Central memory CD4-positive, alpha-beta T cell (primary cell): ENCODE results near the gene GZF1.
"Not testable (repeated sequence)": the region's sequence is repeated elsewhere in the genome, so short reads cannot be mapped to it uniquely, and the experiment has no call there.

Source experiments
- DNase-seq: peaks from one replicate; pipeline ENCODE4 v3.0.0; 2022

The GZF1 gene

DNA sequence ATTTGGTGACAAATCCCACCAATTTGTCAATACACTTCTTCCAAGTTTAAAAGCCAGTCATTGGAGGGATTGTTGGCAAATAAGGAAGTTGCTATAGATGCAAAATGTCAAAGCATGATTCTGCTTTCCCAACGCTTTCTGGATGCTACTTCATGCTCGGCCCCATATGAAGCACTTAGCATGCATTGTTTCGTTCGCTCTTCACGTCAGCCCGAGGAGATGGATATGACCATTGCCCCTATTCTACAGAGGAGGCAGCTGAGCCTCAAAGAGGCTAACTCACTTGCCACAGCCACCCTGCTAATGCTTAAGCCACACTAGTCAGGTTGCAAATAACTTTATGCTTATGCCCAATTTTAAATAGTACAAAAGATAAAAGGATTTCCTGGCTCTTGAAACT, 14.2 kb upstream of the GZF1 start:
- no peak for DNase-seq

DNA sequence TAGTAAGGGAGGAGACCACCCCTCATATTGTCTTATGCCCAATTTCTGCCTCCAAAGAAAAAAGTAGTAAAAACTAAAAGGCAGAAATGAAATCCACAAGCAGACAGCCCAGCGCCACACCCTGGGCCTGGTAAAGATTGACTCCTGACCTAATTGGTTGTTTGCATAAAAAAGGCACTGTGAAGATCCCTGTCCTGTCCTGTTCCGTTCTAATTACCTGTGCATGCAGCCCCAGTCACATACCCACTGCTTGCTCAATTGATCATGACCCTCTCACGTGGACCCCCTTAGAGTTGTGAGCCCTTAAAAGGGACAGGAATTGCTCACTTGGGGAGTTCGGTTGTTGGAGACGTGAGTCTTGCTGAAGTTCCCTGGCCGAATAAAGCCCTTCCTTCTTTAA, 13.5 kb upstream of the GZF1 start:
- DNase-seq = not testable (repeated sequence)

DNA sequence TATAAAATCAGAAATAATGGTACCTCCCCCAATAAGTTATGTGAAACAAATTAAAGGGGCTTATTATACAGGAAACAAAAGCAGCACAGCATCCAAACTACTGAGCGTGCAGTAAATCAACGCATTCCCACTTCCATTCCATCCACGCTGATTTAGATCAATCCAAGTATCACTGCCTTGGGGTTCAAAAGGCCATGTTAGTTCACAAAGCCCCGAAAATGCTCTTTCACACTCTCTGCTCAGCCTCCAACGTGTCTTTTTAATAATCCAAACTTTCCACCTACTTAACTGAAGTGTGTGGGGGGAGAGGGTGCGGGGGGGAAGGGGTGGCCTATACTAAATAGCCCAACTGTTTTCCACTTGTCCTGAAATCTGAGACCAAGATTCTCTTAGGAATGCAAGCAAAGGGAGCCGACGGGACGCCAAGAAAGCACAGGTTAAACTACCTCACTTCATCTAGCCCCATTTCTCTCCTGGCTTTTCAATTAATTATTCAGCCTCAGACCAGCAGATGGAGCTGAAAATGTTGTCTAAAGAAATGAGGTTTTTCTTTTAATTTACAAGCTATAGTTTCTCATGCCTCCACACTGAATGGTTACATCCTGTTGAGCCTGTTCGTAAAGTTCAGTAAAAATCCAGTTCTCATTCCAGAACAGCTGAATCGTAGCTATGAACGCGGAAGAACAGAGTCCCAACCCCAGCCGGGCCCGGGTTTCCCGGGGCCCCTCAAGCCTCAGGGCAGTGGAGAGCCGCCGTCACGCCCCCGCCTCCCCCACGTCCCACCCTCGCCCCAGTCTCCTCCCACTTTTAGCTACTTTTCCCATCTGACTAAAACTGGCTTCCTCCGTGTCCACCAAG, 12.4 kb upstream of the GZF1 start:
- no peak for DNase-seq

DNA sequence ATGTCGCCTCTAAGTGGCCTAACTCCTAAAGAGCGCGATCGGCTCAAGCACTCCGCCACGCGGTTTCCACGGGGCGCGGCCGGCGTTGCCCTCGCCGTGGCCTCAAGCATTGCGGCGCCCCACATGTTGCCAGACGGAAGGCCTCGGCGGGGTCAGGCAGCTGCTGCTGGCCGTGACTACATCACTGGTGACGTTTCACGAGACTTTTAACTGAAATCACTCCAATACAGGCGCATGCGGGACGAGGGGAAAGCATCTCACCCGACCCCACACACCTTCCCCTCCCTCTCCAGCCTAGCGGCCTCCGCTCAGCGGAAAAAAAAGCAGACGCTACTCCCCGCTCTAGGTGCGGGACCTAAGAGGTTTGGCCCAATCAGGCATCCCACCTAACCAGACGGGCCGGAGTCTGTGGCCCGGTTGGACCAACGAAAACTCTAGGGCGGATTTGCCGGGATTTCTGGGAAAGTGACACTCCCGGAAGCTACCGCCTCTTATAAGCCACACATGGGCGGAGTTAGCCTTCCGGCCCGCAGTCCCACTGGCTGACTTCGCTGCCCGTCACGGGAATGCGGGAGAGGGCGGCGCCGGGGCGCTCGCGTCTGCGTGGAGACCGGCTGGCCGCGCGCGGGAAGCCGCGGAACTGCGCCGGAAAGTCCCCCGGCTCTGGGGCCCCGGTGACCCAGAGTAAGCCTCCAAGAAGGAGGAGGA, 11.6 kb upstream of the GZF1 start, which contains the start of gene NXT1:
Gene NXT1, plus strand, starts transcription at position 596 of the 708 bp plus-strand sequence. CDS start 3,251 bp downstream, outside the sequence.
- DNase-seq = peak; percentile 96

DNA sequence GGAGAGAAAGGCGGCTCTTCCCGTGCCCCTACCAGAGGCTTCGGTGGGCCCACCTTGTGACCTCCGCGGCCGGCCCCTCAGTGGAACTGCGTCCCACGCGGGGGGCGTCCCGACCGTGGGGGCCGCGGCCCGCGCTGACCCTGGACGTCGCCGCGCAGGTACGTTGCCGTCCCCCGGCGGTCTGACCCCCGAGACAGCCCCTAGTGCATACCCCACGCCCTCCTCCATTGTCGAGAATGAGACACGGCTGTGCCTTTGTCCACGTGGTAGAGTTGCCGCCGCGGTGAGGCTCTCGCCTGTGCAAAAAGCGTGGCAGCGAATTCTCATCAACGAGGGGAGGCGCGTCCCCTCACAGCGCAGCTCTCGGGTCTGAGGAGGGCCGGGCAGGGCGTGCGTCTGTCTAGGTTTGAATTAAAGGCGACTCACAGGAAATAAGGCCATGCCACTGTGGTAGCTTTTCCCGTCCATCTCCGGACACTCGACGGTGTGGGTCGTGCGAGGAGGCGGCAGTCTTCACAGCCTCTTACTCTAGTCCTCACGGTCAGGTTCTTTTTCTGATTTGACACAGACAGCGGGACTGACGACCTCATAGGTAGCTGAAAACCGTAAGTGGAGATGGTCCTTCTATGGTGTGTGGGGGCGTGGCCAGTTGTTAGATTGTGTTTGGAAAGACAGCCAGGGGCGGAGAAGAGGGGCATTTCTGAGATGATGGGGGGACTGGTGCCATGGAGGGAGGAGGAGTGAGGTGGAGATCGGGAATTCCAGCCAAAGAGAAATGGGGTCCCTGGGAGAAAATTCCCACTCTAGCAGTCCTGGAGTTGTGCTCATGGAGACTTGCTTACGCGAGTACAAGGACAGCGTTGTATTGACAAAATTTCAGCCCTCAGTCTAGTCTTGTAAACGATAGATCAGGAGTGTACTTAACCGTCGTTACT, 10.8 kb upstream of the GZF1 start:
- DNase-seq = peak; percentile 56

DNA sequence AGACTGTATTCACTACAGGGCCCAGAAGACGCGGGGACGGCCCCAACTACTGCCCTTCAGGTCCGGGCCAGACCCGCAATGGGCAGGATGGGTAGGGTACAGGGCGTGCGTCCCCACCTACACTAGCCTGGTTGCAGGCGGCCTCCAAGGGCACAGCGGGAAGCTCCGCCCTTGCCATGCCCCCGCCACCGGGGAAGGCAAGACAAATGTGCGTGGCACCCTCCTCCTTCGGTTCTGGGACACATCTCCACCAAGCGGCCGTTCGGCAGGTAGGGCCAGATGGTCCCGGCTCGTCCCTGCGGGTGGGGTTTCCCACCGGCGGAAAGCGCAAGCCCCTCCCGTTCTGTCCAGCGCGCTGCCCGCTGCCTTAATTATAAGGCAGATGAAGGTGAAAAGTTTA, 5.8 kb upstream of the GZF1 start:
- DNase-seq = no peak

DNA sequence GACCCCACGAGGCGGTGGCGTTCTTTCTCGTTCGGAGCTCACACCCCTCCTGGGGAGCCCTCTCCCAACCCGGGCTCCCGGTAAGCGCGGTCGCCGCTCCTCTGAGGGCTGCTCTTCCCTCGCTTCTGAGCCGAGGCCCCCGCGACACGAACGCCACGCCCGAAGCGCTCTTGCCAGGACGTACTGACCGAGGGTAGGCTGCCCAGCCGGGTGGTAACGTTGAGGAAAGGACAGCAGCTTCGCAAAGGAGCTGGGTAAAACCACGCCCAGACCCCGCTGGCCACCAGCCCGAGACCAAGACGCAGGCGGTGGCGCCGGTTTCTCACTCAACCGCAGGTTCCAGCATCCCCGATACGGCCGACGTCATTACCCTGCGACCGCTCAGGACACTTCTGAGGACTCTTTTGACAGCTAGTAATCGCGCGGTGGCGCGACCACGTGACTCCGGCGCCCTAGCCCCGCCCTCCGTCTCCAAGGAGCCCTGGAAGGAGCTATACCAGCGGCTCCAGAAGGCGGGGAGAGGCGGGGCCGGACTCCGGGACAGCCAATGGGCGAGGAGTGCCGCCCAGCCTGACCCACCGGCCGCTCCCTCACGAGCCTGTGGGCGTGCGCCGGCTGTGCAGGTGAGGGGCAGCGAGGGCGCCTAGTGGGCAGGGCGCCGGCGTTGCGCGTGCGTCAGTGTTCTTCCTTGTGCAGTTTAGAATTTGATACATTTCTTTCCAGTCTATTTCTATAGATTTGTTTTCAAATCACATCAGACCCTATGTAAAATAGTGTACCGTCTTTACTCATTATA, 4.0 kb upstream of the GZF1 start:
- DNase-seq = peak; percentile 99

DNA sequence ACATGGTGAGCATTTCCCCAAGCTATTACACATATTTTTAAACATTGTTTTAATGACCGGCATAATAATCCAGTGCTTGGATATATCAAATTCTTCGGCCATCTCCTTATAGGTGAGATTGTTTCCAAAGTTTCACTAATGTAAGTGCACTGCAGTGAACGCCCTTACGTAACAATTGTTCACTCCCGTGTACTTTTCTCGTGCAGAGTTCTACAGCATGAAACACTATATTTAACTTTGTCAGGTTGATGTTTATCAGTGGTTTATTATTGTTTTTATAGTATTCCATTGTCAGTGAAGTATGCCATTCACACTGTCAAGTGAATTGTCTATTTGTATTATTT, 3.4 kb upstream of the GZF1 start:
- no peak for DNase-seq

DNA sequence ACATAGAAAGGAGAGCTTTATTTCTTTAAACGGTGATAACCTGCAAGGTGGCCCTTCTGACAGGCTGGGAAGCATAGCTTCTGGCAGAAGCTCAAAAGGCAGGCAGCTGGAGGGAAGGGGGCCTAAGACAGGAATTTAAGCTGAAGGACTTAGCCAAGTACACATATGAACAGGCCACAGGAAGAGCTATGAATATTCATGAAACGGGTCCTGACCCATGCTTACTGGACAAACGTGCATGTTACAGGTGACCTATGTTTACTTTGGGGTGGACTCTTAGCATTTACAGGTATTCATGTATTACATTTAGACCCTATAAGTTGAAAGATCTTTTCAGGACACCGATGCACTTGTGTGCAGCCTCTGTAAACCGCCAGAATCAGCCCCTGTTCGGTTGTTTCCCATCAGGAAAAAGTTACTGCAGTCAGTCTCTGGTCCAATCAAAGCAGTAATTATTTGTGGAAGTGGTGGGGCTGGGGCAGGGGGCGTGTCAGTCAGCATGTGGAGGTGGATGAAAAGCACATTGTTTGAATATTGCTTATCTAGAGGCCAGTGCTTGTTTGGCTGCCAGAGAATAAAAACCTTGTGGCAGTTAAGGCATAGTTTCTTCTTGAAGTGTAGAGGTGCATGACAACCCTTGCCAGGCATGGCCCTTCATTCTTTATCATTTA, 2.9 kb upstream of the GZF1 start:
- no peak for DNase-seq

DNA sequence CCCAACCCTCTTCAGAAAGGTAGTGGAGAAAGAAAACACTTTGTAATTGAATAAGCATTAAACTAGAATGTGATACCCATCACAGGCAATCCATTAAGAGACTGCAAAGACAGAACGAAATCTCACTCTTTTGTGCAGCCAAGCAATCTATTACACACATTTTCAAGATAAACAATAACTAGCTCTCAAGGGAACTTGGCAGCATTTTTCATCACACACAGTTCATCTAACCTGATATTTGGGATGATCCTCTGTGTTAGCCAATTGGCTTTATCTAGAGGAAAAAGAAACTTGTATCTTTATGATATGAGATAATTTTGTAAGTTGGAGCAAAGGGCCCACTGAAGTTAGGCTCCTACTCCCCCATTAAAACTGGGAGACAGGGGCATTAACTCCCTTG, 1.5 kb upstream of the GZF1 start:
- no peak for DNase-seq

DNA sequence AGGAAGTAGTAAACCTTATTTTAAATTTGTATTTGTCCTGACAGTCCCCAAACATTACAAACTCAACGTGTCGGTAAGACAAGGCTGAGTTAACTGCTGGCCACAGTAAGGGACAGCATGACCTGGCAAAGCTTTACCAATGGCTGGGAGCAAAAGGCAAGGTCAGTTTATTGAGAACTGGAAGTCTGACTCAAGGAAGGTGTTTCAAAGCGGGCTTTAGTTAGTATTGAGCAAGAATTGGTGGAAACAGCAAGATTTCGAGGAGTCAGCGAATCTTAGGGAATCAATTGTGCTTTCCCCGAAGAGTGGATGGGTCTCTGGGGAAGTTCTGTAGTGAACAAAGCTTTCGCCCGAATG, 885 bp upstream of the GZF1 start:
- DNase-seq = no peak

DNA sequence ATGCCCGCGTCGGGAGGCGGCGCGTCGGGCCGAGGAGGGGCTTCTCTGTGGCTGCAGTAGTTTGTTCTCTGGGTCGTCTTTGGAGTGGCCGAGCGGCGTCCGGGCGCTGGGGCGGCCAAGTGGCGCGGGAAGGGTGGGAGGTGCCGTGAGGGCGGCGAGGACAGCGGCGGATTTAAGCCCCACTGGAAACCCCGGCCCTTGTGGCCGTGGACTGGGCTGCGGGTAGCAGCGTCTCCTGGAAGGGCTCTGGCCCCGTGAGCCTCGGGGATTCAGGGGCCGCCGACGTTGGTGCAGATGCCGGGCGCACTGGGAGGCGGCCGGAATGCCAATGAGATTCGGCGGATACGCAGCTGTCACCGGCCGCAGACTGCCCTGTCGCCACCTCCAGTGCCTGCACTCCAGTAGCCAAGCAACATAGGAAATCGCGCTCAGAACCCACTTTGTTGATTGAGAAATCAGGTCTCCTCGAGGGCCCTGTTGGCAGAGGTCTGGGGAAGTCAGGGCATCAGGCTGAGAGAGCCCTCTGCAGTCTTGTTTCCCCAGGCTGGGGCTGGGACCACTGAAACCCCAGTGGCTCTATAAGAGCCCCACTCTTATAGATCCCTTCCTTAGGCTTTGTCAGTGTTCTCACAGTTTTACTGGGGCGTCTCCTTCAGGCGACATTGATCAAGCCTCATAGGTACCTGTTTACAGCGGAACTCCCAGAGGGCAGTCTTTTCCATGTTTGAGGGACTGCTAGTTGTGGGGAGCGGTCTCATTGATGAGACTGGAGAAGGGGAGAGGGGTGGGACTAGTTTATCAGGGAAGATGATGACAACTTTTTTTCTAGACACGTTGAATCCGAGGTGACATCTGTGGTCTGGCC, 642 bp downstream of the GZF1 start:
- DNase-seq = peak; percentile 17

DNA sequence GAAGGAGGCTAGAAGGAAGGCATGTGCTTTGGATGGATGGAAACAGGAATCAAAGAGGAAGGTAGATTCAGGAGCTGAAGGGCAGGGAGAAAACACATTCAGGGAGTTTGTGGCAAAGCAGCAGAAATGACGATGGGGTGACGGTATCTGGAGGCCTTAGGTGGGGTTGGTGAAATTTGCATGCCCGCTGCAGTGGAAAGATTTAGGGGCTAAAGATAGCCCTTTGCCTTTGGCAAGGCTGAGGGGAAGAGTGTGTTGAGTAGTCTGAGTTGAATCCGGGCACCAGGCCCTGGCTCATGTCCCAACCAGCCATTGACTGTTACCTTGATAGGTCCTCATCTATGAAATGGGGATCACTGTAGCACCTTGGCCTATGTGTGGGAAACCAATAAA, 1.3 kb downstream of the GZF1 start:
- DNase-seq = no peak

DNA sequence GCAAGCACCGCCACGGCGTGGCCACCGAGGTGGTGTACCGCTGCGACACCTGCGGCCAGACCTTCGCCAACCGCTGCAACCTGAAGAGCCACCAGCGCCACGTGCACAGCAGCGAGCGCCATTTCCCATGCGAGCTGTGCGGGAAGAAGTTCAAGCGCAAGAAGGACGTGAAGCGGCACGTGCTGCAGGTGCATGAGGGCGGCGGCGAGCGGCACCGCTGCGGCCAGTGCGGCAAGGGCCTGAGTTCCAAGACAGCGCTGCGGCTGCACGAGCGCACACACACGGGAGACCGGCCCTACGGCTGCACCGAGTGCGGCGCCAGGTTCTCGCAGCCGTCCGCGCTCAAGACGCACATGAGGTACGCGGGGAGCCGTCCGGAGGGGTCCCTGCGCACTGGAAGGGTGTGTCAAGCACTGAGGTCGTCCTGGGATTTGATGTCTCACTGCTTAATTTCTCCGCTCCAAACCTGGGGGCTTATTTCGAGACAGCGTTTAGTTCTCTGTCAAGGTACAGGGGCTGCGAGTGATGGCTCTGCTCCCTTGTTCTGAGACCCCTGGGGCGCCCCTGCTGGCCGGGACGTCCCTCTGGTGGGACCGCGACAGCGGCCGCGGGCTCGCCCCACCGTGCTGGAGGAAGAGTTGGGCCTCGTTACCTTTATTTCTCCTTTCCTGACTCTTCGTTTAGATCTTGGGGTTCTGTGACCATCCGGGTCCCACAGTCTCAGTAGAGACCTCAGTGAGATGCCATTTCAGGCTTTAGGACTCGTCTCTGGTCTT, 3.6 kb downstream of the GZF1 start:
- DNase-seq = no peak

DNA sequence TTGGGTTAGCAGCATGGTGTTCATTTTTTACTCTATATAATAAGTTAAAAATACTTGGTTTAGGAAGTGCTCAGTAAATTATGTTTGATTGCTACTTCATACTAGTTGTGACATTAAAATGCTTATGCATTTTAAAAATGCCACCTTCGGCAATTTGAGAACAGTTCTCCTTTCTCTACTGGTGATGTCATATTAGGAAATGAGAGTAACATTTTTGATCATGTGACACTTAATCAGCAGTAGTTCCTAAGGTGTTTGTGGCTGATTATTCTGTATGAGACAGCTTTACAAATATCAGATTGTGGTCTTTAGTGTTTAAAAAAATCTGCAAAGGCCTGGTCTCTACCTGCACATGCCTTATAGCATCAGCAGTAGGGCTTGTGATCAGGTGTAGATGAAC, 4.4 kb downstream of the GZF1 start:
- peak; percentile 20 for DNase-seq

DNA sequence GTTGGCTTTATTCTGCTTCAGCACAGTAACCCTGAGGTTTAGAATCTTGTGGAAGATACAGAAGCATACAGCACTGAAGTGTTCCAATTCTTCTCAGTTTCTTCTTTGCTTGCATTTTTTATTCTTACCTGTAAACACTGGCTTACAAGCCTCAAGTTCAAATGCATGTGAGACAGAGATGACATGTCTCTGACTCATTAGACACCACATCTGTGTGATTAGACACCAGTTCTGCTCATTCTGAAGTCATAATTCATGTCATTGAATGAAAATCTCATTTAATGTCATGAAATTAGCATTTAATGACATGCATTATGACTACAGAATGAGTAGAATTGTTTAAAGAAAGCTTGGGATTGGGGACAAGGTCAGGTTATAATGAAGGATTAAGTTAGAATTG, 5.8 kb downstream of the GZF1 start:
- no peak for DNase-seq

DNA sequence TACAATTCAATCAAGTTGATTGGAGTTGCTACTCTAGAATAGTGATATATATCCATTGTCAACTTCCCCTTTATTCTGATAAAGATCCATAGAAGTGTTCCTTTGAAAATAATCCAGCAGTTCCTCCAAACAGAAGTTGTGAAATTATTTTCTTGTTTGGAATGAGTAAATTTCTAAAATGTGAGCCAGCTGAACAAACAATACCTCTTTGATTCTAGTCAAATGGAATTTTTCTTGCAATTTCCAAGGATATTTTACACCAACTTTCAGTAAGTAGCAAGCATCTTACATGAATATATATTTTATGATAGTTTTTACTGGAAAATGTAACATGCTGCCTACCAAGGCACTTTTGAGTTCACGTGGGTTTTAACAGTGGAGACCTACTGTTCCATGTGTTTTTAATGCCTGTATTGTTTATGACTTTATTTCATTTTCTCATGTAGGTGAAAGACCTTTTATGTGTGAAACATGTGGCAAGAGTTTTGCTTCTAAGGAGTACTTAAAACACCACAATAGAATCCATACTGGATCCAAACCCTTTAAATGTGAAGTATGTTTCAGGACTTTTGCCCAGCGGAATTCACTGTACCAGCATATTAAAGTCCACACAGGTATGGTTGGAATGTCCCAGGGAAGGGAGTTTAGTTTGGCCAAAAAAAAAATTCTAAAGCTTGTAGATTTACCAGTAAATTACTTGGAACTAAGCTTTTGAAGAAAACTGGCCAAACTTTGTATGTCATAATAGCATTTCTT, 6.5 kb downstream of the GZF1 start:
- no peak for DNase-seq

DNA sequence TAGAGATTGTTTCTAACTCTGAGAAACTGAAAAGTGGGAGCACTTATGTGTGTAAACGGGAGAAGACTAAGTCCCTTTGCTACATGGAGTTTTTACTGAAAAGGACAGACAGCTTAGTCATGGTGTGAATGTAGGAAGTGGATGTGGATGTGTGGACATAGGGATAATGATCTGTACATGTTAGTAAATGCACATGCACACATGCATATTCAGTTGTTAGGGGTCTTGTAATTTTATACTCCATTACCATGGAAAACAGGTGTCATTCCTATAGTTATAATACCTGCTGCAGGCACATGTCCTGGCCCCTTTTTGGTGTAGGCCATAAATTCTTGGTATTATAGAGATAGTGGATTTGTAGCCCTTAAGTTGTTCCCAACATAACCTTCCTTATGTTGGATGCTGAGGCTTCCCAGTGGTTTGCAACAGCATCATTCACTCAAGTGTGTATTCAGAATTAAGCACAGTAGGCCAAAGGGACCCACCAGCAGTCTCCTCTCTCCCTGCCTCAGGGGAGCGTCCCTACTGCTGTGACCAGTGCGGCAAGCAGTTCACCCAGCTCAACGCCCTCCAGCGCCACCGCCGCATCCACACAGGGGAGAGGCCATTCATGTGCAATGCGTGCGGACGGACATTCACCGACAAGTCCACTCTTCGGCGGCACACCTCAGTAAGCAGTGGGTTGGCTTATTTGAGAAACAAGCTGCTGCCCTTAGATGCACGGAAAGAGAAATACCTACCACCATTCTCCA, 7.3 kb downstream of the GZF1 start:
- DNase-seq = no peak

DNA sequence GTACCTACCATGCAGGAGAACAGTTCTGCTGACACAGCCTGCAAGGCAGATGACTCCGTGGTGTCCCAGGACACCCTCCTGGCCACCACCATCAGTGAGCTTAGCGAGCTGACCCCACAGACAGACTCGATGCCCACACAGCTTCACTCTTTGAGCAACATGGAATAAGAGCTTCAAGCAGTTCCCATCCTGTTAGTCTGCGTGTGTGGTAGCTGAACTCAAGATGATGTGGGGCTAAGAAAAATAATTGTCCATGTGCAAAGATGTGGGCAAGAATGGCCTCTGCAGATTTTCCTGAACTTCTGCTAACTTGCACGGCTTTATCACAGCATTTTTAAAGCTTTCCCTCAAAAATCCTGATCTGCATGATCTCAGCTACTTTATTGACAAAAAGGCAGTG, 8.3 kb downstream of the GZF1 start:
- no peak for DNase-seq
